ENCODE data around the gene MINDY4. TPM values are rescaled to one million over a fixed set of nuclear protein-coding genes. Genes with fewer than 3 reads are reported as not detected.

The MINDY4 gene
- total RNA-seq, 1 donor = 13.2 TPM

- no peak overlapping the region for H3K4me3 ChIP-seq (ENCODE audit: low read depth, low read length)
- DNase-seq (ENCODE audit: low read depth) = no peak
- no peak for TF ChIP-seq CTCF (IDR thresholded peaks at IDR 0.05; ENCODE audit: insufficient read depth, low read length)
These were observed 147.5 kb downstream of the MINDY4 start for GRCh38 chr7:30918676-30919075.

GRCh38 chr7:30920021-30920583 lies 148.9 kb downstream of the MINDY4 start:
- TF ChIP-seq CTCF (IDR thresholded peaks at IDR 0.05; ENCODE audit: insufficient read depth, low read length) = no peak
- H3K4me3 ChIP-seq (ENCODE audit: low read depth, low read length) = no peak overlapping the region
- DNase-seq (ENCODE audit: low read depth) = peak; percentile 57

GRCh38 chr7:30920584-30921539 lies 149.6 kb downstream of the MINDY4 start:
- TF ChIP-seq CTCF (IDR thresholded peaks at IDR 0.05; ENCODE audit: insufficient read depth, low read length) = no peak
- no peak overlapping the region for H3K4me3 ChIP-seq (ENCODE audit: low read depth, low read length)
- DNase-seq (ENCODE audit: low read depth) = peak; percentile 63

GRCh38 chr7:30921540-30922401 lies 150.6 kb downstream of the MINDY4 start:
- no peak for DNase-seq (ENCODE audit: low read depth)
- no peak for TF ChIP-seq CTCF (IDR thresholded peaks at IDR 0.05; ENCODE audit: insufficient read depth, low read length)
- no peak overlapping the region for H3K4me3 ChIP-seq (ENCODE audit: low read depth, low read length)

GRCh38 chr7:30922596-30922995 lies 151.4 kb downstream of the MINDY4 start:
- DNase-seq (ENCODE audit: low read depth) = no peak
- no peak for TF ChIP-seq CTCF (IDR thresholded peaks at IDR 0.05; ENCODE audit: insufficient read depth, low read length)
- no peak overlapping the region for H3K4me3 ChIP-seq (ENCODE audit: low read depth, low read length)

- no peak overlapping the region for H3K4me3 ChIP-seq (ENCODE audit: low read depth, low read length)
- no peak for DNase-seq (ENCODE audit: low read depth)
- TF ChIP-seq CTCF (IDR thresholded peaks at IDR 0.05; ENCODE audit: insufficient read depth, low read length) = no peak
These were observed 152.0 kb downstream of the MINDY4 start for GRCh38 chr7:30923009-30923773.
